Measurements from ENCODE around the gene PUS10. TPM values are rescaled to one million over a fixed set of nuclear protein-coding genes. Genes with fewer than 3 reads are reported as not detected.
A peak's percentile ranks its signal among the peaks of the same experiment; 100 is the strongest.

The PUS10 gene
- total and polyA plus RNA-seq, 2 of the 13 experiments (the other 11 are each of a cell fraction or from before 2014, with no cell fraction given), result 41.4 to 44.3 TPM

GRCh38 chr2:60934165-60934722, 83.8 kb downstream of the PUS10 start:
- intact Hi-C loops (cut with micrococcal nuclease; ENCODE audit: unreplicated experiment) (no loop called here), in situ Hi-C loops (cut with HindIII; ENCODE audit: extremely low pct_ligation_motif_present, low pct_unique_long_range_greater_than_20kb) (no loop called here)
- no TSS peak for BruUV-seq (replicated peaks)
- no peaks in the 10 kb centered on the region for H3K79me2 ChIP-seq (ENCODE audit: insufficient read depth, low read length)
- no peak overlapping the region for H3K4me2 ChIP-seq (ENCODE audit: low read depth, low read length)
- H3K27ac ChIP-seq (ENCODE audit: extremely low read length, insufficient read depth, low read length), result no peak overlapping the region
- no peak for DNase-seq (ENCODE audit: low spot score)
- ChIA-PET CTCF (ENCODE audit: low intra/inter-chr PET ratio, low total read pairs) (no interaction called here), POLR2A (no interaction called here)
- 94% methylated on average over 2 of the region's 2 CpGs for WGBS (ENCODE audit: low lambda C conversion rate)
- no peaks in the 10 kb centered on the region for H3K27me3 ChIP-seq (ENCODE audit: control insufficient read depth in 1 of 2, insufficient read depth in 2 of 2, low read length in 2 of 2)
- ATAC-seq, result no peak
- peak; percentile 18 for FAIRE-seq
- no peak overlapping the region for H3K4me3 ChIP-seq (replicated peaks in 1 of 3; ENCODE audit: insufficient read depth in 1 of 3, low read depth in 2 of 3, low read length in 3 of 3)
- H3K9me3 ChIP-seq (ENCODE audit: low read length), result no peaks in the 10 kb centered on the region
- H3K9ac ChIP-seq (ENCODE audit: insufficient read depth, low read depth, low read length), result no peak overlapping the region
- no peaks in the 10 kb centered on the region for H4K20me1 ChIP-seq (ENCODE audit: insufficient read depth, low read length)
- H3K4me1 ChIP-seq (ENCODE audit: insufficient read depth, low read length), result peaks cover 6% of the 10 kb centered on the region; the same call in 1 of the 2 replicates
- TF ChIP-seq FOSL1 (CRISPR knock-in tag; IDR thresholded peaks at IDR 0.05; ENCODE audit: borderline replicate concordance) (no peak), ZNF883 (CRISPR knock-in tag; IDR thresholded peaks at IDR 0.05; ENCODE audit: not compliant biosample characterization) (no peak), MEIS2 (CRISPR knock-in tag; IDR thresholded peaks at IDR 0.05) (no peak), NFAT5 (CRISPR knock-in tag; IDR thresholded peaks at IDR 0.05) (no peak), SP5 (CRISPR knock-in tag; IDR thresholded peaks at IDR 0.05; ENCODE audit: borderline replicate concordance, low read depth) (no peak), SATB2 (CRISPR knock-in tag; IDR thresholded peaks at IDR 0.05) (no peak)
- H2AFZ ChIP-seq (ENCODE audit: low read length), result no peak overlapping the region
- H3K36me3 ChIP-seq (replicated peaks in 1 of 2; ENCODE audit: control insufficient read depth in 1 of 2, insufficient read depth in 2 of 2, low read length in 2 of 2), result peaks cover 5 to 22% of the 10 kb centered on the region in 2 experiments; a peak in 4 of 5 replicates

All from HepG2 (cell line).